HG02981 (cell line): Measurements from ENCODE around the gene CTDSPL2.
"Not testable (repeated sequence)": the region's sequence is repeated elsewhere in the genome, so short reads cannot be mapped to it uniquely, and the experiment has no call there.

Experiments used
- ATAC-seq: cut with Tn5 transposase; IDR thresholded peaks from one replicate; pipeline ENCODE4 v1.9.1; 2021; ENCODE audit warnings: mild to moderate bottlenecking, moderate library complexity; ENCODE audit not compliant: unreplicated experiment

Gene CTDSPL2

DNA sequence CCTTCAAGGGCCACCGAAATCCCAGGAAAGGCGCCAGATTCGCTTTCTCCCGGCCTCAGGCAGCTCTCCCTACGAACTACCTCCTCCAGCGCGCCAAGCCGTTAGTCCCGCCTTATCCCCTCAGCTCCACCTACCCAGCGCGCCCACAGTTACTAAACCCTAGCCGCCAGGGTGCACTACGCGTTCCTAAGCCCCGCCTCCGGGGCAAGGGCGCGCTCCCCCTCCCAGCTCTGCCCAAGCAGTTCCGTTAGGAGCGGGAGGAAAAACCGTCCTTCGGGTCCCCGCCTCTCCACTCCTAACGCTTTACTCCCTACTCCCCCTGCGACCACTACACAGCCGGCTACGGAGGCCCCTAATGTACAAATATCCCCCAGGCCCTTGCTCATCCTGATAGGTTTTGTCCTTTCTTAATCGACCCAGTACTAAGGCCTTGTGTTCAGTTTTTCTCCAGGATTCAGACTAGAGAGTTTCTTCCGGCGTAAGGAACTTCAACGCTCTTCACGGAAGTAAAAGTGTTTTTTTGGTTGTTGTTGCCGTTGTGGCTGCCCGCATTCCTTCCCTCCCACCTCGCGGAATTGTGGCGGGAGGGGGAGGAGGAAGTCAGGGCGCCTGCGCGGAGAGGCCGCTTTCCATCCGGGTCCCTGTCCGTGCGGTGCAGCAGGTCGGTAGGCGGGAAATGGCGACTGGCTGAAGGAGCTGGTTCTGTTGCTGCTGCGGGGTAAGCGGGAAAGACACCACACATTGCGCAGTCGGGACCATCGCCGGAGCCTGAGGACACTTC lies at the start of gene CTDSPL2:
Gene CTDSPL2 (plus strand): TSS at position 655 of the 781 bp plus-strand sequence. CDS start 31,386 bp downstream, outside the sequence.
- peak; percentile 94 for ATAC-seq

- no peak for ATAC-seq
These were observed 46.2 kb upstream of the CTDSPL2 start for GRCh38 chr15:44381236-44381635.

DNA sequence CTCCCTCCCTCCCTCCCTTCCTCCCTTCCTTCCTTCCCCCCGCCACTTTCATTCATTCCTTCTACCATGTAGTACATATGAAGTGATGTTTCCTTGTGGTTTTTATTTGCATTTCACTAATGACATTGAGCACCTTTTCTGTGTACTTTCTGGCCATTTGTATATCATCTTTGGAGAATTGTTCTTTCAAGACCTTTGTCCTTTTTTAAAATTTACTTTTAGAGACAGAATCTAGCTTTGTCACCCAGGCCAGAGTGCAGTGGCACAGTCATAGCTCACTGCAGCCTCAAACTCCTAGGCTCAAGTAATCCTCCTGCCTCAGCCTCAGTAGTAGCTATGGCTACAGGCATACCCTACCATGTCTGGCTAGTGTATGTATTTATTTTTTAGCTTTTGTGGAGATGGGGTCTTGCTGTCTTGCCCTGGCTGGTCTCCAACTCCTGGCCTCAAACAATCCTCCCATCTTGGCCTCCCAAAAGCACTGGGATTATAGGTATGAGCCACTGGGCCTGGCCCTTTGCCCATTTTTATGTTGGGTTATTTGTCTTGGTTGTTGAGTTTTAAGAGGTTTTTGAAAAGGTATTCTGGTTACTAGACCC lies 42.0 kb upstream of the CTDSPL2 start:
- no peak for ATAC-seq

GRCh38 chr15:44394062-44394461 lies 33.4 kb upstream of the CTDSPL2 start:
- ATAC-seq: no peak

DNA sequence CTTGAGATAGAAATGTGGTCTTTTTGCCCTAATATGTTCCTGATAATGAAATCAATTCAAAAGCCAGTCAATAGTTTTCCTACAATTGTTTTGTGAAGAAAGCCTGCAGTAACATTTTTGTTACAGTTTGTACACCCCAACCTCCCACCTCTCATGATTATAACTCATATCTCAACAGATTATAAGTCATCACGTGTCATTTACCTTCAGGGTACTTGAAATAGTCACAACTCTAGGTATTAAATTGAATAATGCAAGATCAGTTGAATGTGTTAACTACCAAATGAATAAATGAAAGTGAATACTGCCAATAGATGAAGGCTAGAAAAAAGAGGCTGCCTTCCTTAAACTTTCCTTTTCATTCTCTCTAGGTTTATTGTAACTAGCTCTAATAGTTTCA lies 32.9 kb upstream of the CTDSPL2 start:
- ATAC-seq: no peak

DNA sequence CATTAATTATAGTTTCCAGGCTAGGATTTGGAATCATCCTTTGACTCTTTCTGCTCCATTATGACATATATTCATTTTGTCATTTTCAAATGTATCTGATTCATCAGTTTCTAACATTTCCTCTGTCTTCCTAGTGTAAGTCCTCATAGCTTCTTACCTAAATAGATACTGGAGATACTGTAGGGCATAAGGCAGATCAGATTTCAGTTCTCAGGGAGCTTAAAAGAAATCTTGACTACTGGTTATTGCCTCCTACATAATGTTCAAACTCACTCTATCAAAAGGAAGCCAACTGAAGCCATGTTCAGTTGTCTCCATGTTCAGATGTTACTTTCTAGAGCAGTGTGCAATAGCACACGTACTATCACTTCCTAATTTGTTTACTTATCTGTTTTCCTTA lies 29.6 kb upstream of the CTDSPL2 start:
- no peak for ATAC-seq

DNA sequence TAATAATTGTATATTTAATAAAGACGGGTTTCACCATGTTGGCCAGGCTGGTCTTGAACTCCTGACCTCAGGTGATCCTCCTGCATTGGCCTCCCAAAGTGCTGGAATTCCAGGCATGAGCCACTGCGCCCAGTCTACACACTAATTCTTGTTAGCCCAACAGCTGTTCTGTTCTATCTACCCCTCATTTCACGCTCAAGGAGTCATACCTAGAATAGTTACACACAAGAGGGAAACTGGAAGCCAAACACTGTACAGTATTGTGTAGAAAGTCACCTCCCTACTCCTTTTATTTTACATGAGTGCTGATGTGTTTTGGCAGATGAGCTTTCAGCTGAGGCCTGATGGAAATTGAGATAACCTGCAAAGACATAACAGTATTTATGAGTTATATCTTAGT lies 13.4 kb upstream of the CTDSPL2 start:
- ATAC-seq: no peak

- peak; percentile 4 for ATAC-seq
These were observed 611 bp downstream of the CTDSPL2 start for GRCh38 chr15:44427756-44428724.

DNA sequence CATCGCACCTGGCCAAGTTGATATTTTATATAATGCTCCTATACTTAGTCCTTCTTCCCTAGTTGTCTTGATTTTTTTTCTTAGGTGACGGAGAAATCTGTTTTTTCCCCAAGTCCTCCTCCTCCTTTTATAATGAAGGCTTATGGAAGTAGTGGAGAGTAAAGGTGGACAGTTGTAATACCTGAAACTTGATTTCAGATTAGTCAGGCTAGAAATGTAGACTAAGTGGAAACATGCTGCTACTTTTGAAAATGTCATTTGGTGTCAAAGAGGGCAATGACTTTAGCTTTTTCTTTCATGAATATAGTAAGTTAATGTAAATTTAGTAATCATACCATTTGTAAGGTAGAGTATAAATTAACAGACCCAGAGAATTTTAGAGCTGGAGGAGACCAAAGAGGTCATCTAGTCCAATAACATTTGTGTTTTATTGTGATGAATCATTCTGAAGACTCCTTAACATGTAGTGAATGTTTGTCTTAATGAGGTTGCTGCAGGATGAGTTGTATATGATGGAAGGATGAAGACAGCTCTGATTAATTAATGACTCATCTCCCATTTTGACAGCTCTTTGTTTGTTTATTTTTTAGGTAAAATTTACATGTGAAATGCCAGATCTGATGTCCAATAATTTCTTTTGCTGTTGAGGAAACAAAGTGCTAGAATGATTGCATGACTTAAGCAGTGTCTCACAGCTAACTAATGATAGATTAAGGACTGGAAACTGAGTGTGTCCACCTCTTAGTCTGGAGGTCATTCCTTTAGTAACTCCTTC lies 8.7 kb downstream of the CTDSPL2 start:
- no peak for ATAC-seq

DNA sequence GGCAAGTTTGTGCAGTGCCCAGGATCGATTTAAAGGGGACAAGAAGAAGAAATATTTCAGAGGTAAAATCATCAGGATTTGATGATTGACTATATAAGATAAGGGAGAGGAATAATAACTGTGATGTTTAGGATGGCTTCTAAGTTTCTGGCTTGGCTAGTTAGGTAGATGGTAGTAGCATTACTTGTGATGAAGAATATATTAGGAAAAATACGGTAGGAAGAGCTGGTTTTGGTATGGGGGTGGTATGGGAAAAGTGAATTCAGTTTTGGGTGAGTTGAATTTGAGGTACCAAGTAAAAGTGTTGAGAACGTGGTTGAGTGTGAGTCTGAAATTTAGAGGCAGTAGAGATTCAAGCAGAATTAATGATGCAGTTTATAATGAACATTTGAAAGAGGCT lies 11.0 kb downstream of the CTDSPL2 start:
- no peak for ATAC-seq

GRCh38 chr15:44441095-44441501 lies 13.7 kb downstream of the CTDSPL2 start:
- ATAC-seq: no peak

DNA sequence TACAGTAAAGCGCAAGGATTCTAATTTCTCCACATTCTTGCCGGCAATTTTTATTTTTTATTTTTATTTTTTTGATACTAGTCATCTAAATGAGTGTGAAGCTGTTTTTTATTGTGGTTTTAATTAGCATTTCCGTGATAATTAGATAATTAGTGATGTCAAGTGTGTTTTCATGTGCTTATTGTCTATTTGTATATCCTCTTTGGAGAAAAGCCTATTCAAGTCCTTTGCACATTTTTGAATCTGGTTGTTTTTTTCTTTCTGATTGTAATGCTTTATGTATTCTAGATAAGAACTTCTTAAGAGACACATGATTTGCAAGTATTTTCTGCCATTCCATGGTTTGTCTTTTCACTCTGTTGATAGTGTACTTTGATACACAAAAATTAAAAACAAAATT lies 16.1 kb downstream of the CTDSPL2 start:
- no peak for ATAC-seq

GRCh38 chr15:44447772-44448376 lies 20.4 kb downstream of the CTDSPL2 start:
- ATAC-seq: no peak

DNA sequence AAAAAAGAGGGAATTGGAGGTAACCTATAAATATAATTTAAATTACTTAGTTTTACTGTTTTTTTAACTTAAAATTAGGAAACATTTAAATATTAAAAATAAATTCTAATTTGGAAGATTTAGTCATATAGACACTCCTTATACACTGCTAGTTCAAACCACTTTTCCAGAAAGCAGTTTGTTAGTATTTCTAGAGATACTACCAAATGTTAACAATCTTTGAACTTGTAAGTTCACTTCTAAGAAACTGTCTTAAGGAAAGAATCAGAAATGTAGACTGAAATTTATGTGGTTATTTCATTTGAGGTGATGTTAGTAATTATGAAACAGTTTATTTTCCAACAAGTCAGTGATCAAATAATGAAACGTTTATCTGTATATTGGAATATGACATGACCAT lies 22.7 kb downstream of the CTDSPL2 start:
- ATAC-seq: no peak

- not testable (repeated sequence) for ATAC-seq
These were observed 26.3 kb downstream of the CTDSPL2 start for GRCh38 chr15:44453578-44454283.

DNA sequence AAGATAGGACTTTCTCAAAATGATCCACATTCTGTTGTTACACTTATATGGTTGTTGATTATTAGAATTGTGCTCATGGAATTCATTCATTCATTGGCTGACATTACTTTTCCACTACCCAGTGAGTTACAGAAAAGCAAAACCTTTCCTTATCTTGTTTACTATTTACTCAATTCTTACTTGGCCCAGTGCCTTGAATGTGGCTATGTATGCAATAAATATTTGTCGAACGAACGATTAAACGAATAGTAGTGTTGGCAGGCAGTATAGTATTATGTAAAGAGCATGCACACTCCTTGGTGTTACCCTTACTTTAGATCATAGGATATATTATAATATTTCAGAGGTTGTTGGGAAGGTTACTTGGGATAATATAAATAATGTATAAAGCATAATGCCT lies 31.0 kb downstream of the CTDSPL2 start:
- ATAC-seq: no peak

GRCh38 chr15:44468709-44469385 lies 41.4 kb downstream of the CTDSPL2 start:
- no peak for ATAC-seq

- no peak for ATAC-seq
These were observed 44.5 kb downstream of the CTDSPL2 start for GRCh38 chr15:44471885-44472455.

- ATAC-seq: no peak
These were observed 51.9 kb downstream of the CTDSPL2 start for GRCh38 chr15:44479343-44479742.
